ENCODE data around the gene CHODL.

CHODL gene

DNA sequence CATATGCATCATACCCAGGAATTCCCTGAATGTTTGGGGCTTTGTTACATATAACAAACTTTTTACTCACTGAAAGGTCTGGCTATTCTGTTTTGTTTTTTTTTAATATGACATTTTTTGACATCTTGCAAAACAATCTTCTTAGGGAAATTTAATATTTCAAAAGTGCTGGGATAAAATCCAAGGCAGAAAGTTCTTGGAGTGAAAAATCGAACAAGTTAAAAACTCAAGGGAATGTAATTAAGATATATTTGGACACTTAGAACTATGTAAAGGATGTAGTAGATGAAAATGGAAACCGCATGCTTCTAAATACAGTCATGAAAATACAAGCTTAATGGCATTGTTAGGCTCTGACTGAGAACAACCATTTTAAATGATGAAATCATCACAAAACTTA is 8.6 kb downstream of the CHODL start:
- no peak for DNase-seq (ENCODE audit: low read depth)
- no peak overlapping the region for H3K4me3 ChIP-seq (ENCODE audit: low read depth, low read length)
- no peak for TF ChIP-seq CTCF (IDR thresholded peaks at IDR 0.05; ENCODE audit: low read depth, low read length, missing control alignments)
- in situ Hi-C loops (cut with HindIII; ENCODE audit: low sequenced_read_pairs): no loop called here

- no peak overlapping the region for H3K4me3 ChIP-seq (ENCODE audit: low read depth, low read length)
- in situ Hi-C loops (cut with HindIII; ENCODE audit: low sequenced_read_pairs): no loop called here
- TF ChIP-seq CTCF (IDR thresholded peaks at IDR 0.05; ENCODE audit: low read depth, low read length, missing control alignments): no peak
- DNase-seq (ENCODE audit: low read depth): no peak
These were observed 9.2 kb downstream of the CHODL start for GRCh38 chr21:18253799-18254198.

DNA sequence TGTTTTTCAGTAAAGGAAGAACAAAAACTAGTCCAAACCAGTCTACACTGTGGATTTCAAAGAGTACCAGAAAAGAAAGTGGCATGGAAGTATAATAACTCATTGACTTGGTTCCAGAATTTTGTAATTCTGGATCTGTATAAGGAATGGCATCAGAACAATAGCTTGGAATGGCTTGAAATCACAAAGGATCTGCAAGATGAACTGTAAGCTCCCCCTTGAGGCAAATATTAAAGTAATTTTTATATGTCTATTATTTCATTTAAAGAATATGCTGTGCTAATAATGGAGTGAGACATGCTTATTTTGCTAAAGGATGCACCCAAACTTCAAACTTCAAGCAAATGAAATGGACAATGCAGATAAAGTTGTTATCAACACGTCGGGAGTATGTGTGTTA is 21.3 kb downstream of the CHODL start:
- no peak for TF ChIP-seq CTCF (IDR thresholded peaks at IDR 0.05; ENCODE audit: low read depth, low read length, missing control alignments)

DNA sequence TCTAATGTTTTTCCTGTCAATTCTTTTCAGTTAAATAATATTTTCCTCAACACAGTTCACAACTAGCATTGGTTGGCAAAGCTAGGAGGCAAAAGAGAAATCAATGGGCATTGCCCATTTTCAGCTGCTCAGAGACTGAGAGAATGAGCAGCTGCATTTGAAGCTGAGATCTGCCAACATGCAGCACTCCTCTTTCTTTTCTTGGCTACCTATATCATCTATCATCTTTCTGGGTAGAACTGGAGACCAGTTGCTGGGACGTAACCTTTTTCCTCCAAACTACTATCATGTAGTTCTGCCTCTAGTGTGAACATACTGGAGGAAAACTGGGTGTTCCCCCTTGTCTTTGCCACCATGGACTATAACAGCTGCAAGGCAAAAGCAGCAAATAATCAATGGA is 22.9 kb downstream of the CHODL start:
- H3K4me3 ChIP-seq (ENCODE audit: low read depth, low read length): no peak overlapping the region
- no peak for DNase-seq (ENCODE audit: low read depth)
- no peak for TF ChIP-seq CTCF (IDR thresholded peaks at IDR 0.05; ENCODE audit: low read depth, low read length, missing control alignments)
- in situ Hi-C loops (cut with HindIII; ENCODE audit: low sequenced_read_pairs): no loop called here

More for the DNA sequence above, 21.3 kb downstream of the CHODL start:
- H3K4me3 ChIP-seq (ENCODE audit: low read depth, low read length): no peak overlapping the region
- no peak for DNase-seq (ENCODE audit: low read depth)
- in situ Hi-C loops (cut with HindIII; ENCODE audit: low sequenced_read_pairs): no loop called here

DNA sequence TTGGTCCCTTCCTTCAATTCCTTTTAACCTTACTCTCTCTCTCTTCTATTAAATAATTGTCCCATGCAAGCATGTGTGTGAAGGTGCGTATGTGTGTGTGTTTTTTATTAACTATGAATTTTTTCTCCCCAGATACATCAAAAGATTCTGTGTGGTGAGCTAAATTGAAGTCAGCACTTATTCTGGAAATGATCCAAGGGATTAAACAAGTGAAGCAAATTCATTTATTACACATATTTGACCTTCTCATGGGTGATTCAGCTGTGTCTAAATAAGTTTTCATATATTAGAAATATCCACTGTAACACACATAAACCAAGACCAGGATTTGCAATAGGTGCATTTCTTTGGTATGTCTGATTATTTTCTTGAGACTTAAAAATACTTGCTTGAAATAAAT is 24.3 kb downstream of the CHODL start:
- no peak overlapping the region for H3K4me3 ChIP-seq (ENCODE audit: low read depth, low read length)
- DNase-seq (ENCODE audit: low read depth): no peak
- TF ChIP-seq CTCF (IDR thresholded peaks at IDR 0.05; ENCODE audit: low read depth, low read length, missing control alignments): no peak
- in situ Hi-C loops (cut with HindIII; ENCODE audit: low sequenced_read_pairs): no loop called here

GRCh38 chr21:18269856-18270255 is 25.2 kb downstream of the CHODL start:
- TF ChIP-seq CTCF (IDR thresholded peaks at IDR 0.05; ENCODE audit: low read depth, low read length, missing control alignments): no peak
- no peak for DNase-seq (ENCODE audit: low read depth)
- H3K4me3 ChIP-seq (ENCODE audit: low read depth, low read length): no peak overlapping the region
- in situ Hi-C loops (cut with HindIII; ENCODE audit: low sequenced_read_pairs): no loop called here

- in situ Hi-C loops (cut with HindIII; ENCODE audit: low sequenced_read_pairs): no loop called here
- TF ChIP-seq CTCF (IDR thresholded peaks at IDR 0.05; ENCODE audit: low read depth, low read length, missing control alignments): no peak
- DNase-seq (ENCODE audit: low read depth): no peak
- H3K4me3 ChIP-seq (ENCODE audit: low read depth, low read length): no peak overlapping the region
These were observed 28.8 kb downstream of the CHODL start for GRCh38 chr21:18273400-18273799.
